Measurements from ENCODE around the gene SHROOM4. TPM values are rescaled to one million over a fixed set of nuclear protein-coding genes. Genes with fewer than 3 reads are reported as not detected.

Gene SHROOM4
- total RNA-seq, 1 donor from 2014 or later = 2.5 TPM

DNA sequence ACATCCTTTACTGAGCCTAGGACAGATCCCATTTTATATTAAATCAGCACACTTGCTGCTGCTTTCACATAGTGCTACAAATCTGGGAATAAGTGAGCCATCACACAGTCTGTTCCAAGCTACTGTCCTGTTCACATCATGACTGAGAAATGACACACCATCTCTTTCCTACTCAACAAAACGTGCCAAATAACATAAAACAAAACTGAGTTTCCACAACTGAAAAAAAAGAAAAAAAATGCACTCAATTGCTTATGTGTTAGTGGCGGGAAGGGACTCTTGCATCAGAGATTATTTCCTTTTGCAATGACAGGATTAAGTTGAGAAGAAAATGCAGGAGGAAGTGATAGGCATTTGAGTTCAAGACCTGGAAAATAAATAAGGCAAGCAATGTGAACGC is 109.0 kb downstream of the SHROOM4 start:
- Mint-ChIP-seq H3K27me3 (ENCODE audit: unreplicated experiment) (no peaks in the 10 kb centered on the region), H3K9me3 (ENCODE audit: unreplicated experiment) (no peaks in the 10 kb centered on the region), H3K36me3 (ENCODE audit: unreplicated experiment) (no peaks in the 10 kb centered on the region), H3K4me1 (ENCODE audit: unreplicated experiment) (peaks cover 22% of the 10 kb centered on the region), H3K4me3 (ENCODE audit: unreplicated experiment) (no peak overlapping the region), H3K27ac (ENCODE audit: unreplicated experiment) (no peak overlapping the region)
- TF ChIP-seq, protein P1, sequence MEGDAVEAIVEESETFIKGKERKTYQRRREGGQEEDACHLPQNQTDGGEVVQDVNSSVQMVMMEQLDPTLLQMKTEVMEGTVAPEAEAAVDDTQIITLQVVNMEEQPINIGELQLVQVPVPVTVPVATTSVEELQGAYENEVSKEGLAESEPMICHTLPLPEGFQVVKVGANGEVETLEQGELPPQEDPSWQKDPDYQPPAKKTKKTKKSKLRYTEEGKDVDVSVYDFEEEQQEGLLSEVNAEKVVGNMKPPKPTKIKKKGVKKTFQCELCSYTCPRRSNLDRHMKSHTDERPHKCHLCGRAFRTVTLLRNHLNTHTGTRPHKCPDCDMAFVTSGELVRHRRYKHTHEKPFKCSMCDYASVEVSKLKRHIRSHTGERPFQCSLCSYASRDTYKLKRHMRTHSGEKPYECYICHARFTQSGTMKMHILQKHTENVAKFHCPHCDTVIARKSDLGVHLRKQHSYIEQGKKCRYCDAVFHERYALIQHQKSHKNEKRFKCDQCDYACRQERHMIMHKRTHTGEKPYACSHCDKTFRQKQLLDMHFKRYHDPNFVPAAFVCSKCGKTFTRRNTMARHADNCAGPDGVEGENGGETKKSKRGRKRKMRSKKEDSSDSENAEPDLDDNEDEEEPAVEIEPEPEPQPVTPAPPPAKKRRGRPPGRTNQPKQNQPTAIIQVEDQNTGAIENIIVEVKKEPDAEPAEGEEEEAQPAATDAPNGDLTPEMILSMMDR (IDR thresholded peaks at IDR 0.05) = no peak
- no peak for DNase-seq (ENCODE audit: extremely low spot score, unreplicated experiment)

DNA sequence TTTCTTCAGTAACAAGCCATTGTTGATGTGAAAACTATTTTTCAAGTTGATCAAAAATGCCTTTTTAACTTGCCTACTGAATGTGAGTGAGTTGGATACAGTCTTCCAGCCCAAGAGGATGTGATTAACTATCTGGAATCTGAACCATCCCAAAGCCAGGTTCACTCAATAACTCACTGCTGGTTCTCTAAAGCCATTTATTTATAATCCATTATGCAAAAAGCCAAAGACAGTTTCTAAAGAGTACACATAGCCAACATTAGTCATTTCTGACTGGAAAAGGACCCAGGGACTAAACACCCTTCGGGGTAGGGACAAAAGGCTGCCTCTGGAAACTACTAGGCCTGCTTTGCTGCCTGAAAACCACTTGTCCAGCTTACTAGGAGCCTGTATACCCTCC is 109.6 kb downstream of the SHROOM4 start:
- Mint-ChIP-seq H3K4me1 (ENCODE audit: unreplicated experiment) (peaks cover 22% of the 10 kb centered on the region), H3K9me3 (ENCODE audit: unreplicated experiment) (no peaks in the 10 kb centered on the region), H3K27ac (ENCODE audit: unreplicated experiment) (no peak overlapping the region), H3K36me3 (ENCODE audit: unreplicated experiment) (no peaks in the 10 kb centered on the region), H3K27me3 (ENCODE audit: unreplicated experiment) (no peaks in the 10 kb centered on the region), H3K4me3 (ENCODE audit: unreplicated experiment) (no peak overlapping the region)
- no peak for DNase-seq (ENCODE audit: extremely low spot score, unreplicated experiment)
- TF ChIP-seq, protein P1 (IDR thresholded peaks at IDR 0.05) = no peak

DNA sequence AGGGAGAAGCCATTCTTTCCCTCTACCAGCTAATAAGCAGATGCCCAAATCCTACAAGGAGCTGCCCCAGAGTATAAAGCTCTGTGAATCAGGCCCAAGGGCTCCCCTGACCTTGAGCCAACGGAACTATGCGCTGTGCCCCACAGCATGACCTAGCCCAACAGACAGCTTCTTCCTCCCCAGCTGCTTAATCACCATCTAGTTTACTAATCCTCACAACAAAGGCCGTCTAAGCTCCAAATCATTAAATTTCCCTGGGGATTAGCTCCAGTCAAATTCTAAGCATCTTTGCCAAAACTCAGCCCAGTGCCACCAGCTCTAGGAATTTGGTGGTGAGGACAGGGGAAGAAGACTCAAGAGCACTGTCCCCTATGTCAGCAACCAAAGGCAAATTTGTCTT is 113.1 kb downstream of the SHROOM4 start:
- no peak for DNase-seq (ENCODE audit: extremely low spot score, unreplicated experiment)
- TF ChIP-seq, protein P1 (IDR thresholded peaks at IDR 0.05) = no peak
- no peaks in the 10 kb centered on the region for H3K27me3 Mint-ChIP-seq (ENCODE audit: unreplicated experiment)
- H3K27ac Mint-ChIP-seq (ENCODE audit: unreplicated experiment) = no peak overlapping the region
- H3K9me3 Mint-ChIP-seq (ENCODE audit: unreplicated experiment) = no peaks in the 10 kb centered on the region
- H3K36me3 Mint-ChIP-seq (ENCODE audit: unreplicated experiment) = no peaks in the 10 kb centered on the region
- no peak overlapping the region for H3K4me3 Mint-ChIP-seq (ENCODE audit: unreplicated experiment)
- H3K4me1 Mint-ChIP-seq (ENCODE audit: unreplicated experiment) = peaks cover 21% of the 10 kb centered on the region

- Mint-ChIP-seq H3K36me3 (ENCODE audit: unreplicated experiment) (no peaks in the 10 kb centered on the region), H3K4me1 (ENCODE audit: unreplicated experiment) (peaks cover 21% of the 10 kb centered on the region), H3K27me3 (ENCODE audit: unreplicated experiment) (no peaks in the 10 kb centered on the region), H3K27ac (ENCODE audit: unreplicated experiment) (no peak overlapping the region), H3K4me3 (ENCODE audit: unreplicated experiment) (no peak overlapping the region), H3K9me3 (ENCODE audit: unreplicated experiment) (no peaks in the 10 kb centered on the region)
- TF ChIP-seq, protein P1 (IDR thresholded peaks at IDR 0.05) = no peak
- DNase-seq (ENCODE audit: extremely low spot score, unreplicated experiment) = no peak
These were observed 115.0 kb downstream of the SHROOM4 start for GRCh38 chrX:50698944-50699343.

DNA sequence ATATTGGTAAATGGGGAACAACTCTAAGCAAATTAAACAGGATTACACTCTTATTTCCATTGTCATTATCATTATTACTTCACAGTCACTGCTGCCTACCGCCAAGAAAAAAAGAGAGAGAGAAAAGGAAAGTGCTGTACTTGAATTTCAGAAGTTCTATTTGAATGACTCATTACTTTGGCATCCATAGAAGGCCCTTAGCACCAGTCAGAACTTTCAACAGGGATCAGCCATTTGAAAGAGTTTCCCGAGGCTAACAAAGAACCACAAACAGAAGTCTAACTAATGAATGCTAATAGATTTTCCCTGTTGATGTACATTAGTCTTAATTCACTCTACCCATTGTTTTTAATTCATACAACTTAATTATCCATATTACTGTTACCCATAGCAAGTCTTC is 116.3 kb downstream of the SHROOM4 start:
- peaks cover 21% of the 10 kb centered on the region for H3K4me1 Mint-ChIP-seq (ENCODE audit: unreplicated experiment)
- H3K4me3 Mint-ChIP-seq (ENCODE audit: unreplicated experiment) = no peak overlapping the region
- no peaks in the 10 kb centered on the region for H3K36me3 Mint-ChIP-seq (ENCODE audit: unreplicated experiment)
- no peaks in the 10 kb centered on the region for H3K9me3 Mint-ChIP-seq (ENCODE audit: unreplicated experiment)
- TF ChIP-seq, protein P1 (IDR thresholded peaks at IDR 0.05) = no peak
- H3K27me3 Mint-ChIP-seq (ENCODE audit: unreplicated experiment) = no peaks in the 10 kb centered on the region
- H3K27ac Mint-ChIP-seq (ENCODE audit: unreplicated experiment) = peak overlapping the region; percentile 43
- no peak for DNase-seq (ENCODE audit: extremely low spot score, unreplicated experiment)

All from osteocyte (in vitro differentiated cells).